CD4-positive, alpha-beta T cell treated with Interleukin-12 subunit alpha and Interleukin-12 subunit beta, for 1 hour (primary cell): Measurements from ENCODE around the gene ITIH1.
A peak's percentile ranks its signal among the peaks of the same experiment; 100 is the strongest.

Experiments
- DNase-seq: peaks from one replicate; pipeline ENCODE4 v3.0.0-alpha.2; 2020

The ITIH1 gene

DNA sequence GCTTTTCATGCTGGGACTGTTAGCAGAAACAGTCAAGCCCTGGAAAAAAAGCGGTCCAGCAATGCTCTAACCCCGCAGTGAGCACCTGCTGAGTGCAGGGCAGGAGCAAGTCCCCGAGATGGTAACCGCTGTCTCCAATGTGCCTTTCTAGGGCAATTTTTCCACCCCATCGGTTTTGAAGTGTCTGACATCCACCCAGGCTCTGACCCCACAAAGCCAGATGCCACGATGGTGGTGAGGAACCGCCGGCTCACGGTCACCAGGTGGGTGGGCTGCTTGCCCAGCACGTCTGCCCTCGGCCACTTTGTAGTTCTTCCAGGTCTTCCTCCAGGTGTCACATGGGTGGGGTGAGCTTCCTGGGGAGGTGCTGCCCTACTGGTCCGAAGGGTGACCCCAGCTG is 14.0 kb downstream of the ITIH1 start:
- DNase-seq, result no peak

DNA sequence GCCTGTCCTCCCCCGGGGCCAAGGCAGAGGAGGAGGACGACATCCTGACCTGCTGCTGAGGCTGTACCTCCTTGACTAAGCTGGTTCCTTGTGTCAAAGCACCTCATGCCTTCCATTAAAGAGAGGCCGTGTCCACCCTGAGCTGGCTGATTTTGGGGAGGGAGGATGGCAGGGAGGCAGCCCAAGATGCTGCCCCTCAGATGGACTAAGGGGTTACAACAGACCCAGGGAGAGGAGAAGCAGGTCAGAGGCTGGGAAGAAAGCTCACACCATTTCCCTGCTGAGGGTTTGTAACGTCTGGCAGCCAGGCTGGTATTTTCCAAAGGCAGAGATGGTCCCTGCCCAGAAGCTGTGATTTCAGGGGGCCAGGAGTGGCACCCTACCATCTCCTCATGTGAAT is 14.5 kb downstream of the ITIH1 start:
- DNase-seq, result no peak

DNA sequence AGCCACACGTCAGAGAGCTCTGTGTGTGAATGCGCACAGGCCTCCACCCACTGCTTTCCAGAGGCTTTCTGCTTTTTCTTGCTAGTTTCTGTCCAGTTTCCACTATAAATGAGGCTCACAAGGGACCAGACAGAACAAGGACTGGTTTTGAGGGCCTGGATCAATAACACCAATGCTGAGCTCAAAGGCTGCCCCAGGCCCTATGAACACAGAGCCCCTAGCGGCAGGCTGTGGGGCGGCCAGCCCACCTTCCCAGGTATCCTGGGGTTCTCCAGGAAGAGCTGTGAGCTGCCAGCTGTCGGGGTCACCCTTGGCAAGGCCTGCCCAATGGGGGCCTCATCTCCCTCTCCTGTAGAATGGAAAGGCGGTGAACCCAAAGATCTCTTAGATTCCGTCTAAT is 15.0 kb downstream of the ITIH1 start:
- no peak for DNase-seq

DNA sequence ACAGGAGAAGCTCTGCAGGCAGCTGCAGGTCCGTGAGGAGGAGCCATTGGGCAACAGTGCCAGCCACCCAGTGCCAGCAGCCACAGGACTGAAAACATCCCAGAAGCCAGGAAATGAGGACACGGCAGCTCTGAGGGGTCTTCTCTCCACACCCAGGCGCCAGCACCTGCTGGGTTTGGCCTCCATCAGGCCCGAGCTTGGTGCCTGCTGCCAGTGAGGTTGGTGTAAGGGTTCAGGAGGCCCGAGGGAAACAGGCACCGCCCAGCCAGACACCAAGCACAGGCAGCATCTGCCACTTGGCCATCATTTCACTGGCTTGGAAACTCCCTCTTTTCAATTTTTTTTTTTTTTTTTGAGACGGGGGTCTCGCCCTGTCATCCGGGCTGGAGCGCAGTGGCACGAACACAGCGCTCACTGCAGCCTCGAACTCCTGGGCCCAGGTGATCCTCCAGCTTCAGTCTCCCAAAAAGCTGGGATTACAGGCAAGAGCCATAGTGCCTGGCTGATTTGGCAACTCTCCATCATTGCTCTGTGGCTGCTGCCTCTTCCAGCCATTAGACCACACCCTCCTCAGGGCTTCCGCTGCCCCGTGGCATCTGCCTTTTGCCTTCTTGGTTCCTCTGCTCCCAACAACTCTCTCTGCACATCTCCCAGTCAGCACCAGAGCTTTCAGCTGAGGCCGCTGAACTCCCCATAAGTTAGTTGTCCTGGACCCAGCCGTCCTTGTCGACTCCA is 15.7 kb downstream of the ITIH1 start:
- DNase-seq, result no peak

DNA sequence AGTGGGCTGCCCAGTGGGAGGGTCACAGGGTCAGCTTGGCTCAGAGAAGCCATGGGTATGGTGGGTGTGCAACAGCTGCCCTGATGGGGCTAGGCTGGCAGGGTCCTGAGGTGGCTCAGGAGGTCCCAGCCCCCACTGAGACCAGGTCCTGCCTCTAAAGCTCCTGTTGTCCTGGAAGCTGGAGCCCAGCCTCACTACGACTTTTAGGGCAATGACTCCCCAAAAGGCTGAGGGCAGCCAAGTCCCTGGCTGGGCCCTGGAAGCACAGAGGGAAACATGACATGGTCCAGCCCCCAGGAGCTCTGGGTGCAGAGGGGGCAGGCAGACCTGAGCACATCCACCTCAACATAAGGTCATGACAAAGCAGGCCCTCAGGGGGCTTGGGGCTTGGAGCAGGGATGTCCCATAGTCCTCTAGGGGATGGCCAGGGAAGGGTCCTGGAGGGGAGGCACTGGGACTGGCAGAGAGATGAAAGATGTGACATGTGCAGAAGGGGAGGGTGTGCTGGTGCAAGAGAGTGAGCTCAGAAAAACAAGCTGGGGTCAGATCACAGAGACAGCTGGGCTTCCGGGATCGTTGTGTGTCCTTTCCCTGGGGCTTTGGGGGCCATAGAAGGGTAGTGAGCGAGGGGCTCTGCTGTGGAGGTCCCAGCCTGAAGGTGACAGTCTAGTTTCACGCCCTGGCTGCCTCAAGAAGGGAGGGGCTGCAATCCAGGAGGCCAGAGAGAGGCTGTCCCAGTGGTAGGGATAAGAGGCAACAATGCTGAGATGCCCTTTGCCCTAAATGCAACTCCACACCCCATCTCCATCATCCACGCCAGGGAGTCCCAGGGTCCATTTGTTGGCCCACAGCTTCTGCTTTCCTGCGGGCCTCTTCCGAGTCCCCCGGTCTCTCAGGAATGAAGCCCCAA is 16.6 kb downstream of the ITIH1 start:
- no peak for DNase-seq

DNA sequence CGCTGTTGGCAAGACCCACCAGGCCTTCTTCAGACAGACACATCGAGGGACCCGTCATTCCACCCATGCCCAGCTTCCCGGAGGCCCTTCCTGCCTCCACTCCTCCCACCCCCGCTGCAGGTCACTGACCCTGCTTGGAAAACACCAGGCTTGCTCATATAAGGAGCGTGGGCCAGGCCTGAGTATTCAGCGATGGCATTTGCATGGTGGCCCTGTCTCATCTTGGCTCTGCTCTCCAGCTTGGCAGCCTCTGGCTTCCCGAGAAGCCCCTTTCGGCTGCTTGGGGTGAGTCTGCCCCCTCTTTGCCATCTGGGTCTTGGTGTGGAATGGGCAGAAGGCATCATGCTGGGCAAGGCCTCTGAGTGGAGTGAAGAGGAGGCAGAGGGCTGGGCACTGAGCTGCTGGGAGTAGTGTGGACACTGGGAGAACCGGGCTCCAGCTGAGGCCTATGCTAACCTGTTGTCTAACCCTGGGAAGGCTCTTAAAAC is 17.3 kb downstream of the ITIH1 start, which contains the start of gene ITIH3:
Gene ITIH3 (plus strand): TSS at position 185 of the 488 bp plus-strand sequence. CDS start 8 bp downstream, at position 193.
- DNase-seq, result no peak

DNA sequence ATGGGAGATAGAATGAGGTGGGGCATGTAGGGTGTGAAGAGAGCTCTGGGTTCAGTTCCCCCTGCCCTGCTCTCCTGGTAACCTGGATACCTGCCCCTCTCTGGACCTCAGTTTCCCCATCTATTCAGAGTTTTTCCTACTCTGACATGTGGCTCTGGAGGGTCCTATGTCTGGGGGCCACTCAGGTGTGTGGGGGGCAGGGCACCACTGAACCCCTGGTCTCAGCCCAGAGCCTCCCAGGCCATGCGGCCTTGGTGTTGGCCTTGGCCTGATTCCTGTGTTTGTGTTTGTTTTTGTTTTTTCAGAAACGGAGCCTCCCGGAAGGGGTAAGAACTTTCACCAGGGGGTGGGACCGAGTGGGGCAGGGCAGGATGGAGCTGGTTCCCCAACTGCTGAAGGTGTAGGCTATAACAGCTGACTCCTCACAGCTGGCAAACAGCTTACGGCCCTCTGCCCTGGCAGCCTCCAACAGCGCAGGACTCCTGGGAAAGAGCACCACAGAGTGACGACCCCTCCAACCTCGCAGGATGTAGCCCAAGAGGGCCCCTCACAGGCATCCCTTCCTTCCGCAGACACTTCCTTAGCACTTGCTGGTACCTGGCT is 18.0 kb downstream of the ITIH1 start:
- no peak for DNase-seq

DNA sequence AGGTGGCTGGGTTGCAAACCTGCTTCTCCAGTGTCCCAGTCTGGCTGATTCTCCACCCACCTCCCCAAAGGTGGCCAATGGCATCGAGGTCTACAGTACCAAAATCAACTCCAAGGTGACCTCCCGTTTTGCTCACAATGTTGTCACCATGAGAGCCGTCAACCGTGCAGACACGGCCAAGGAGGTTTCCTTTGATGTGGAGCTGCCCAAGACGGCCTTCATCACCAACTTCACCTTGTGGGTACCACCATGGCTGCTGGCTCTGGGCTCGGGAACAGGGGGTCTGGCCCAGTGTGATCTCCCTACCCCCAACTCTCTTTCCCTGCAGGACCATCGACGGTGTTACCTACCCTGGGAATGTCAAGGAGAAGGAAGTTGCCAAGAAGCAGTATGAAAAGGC is 19.0 kb downstream of the ITIH1 start:
- no peak for DNase-seq

DNA sequence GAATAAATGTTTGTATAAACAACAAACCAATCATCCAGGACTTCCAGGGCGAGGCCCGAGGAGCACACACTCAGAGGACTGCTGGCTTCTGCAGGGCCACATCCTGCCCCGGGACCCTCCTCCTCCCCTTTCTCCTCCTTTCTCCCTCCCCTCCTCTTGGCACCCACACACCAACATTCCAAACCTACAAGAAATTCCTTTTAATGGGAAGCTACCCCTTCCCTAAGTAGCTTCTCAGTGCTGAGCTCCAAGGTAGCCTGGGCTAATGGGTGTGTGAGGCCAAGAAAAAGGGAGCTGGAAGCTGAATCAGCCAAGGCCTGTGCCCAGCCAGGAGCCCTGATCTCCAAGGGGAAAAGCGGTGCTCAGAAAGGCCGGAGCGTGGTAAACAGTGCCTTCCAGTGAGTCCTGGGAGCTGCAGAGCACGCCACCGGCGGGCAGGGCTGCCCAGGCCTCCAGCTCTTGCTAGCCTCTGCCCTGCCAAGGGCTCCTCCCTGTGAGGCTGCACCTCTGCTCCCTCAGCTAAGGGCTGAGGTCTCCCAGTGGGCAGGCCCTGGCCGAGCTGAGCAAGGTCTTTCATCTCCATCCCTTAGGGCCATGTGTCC is 21.1 kb downstream of the ITIH1 start:
- no peak for DNase-seq

DNA sequence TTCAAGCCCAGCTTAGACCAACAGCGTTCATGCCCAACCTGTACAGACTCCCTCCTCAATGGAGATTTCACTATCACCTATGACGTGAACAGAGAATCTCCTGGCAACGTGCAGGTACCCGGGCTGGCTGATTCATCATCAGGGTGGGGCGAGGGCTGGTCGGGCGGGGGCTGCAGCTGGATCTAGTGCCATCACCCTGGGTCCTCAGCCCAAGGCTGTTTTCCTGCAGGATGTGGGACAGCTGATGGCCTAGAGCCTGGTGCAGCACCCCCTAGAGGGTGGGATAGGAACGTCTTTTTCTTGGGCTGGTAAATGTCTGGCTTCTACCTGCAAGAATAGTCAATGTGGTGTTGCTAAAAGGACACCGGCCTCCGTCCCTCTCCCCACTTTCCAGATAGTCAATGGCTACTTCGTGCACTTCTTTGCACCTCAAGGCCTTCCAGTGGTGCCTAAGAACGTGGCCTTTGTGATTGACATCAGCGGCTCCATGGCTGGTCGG is 21.6 kb downstream of the ITIH1 start:
- peak; percentile 7 for DNase-seq

DNA sequence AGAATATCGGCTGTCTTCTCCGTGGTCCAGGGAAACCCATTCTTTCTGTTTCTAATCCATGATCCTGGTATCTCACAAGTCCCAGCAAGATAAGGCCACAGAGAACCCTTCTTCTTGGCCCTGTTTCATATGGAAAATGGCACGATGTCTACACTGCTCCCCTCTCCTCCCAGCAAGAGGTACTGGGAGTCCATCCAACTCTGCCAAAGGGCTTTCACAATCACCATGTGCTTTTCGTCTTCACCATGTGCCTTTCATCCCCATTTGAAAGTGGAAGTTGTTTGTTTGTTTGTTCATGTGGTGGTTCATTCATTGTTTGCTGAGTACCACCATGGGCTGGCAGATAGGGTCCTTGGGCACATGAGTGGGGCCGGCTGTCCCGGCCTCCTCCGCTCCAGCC is 22.7 kb downstream of the ITIH1 start:
- no peak for DNase-seq

DNA sequence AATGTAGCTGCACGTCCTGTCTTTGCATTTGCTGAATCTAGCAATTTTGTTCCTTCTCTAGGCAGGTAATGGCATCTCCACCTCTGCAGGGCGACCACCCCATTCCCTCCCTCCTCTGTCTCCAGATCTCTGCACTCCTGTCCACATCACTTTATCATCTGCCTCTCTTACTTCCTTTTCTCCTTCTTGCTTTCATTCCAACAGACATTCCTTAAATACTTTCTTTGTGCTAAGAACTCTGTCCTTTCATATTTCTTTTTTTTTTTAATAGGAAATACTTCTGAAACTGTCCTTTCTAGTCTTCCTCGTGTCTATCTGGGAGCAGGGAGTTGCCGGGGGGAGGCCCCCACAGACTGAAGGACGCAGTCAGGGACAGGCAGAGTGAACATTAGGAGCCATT is 24.4 kb downstream of the ITIH1 start:
- DNase-seq, result no peak

DNA sequence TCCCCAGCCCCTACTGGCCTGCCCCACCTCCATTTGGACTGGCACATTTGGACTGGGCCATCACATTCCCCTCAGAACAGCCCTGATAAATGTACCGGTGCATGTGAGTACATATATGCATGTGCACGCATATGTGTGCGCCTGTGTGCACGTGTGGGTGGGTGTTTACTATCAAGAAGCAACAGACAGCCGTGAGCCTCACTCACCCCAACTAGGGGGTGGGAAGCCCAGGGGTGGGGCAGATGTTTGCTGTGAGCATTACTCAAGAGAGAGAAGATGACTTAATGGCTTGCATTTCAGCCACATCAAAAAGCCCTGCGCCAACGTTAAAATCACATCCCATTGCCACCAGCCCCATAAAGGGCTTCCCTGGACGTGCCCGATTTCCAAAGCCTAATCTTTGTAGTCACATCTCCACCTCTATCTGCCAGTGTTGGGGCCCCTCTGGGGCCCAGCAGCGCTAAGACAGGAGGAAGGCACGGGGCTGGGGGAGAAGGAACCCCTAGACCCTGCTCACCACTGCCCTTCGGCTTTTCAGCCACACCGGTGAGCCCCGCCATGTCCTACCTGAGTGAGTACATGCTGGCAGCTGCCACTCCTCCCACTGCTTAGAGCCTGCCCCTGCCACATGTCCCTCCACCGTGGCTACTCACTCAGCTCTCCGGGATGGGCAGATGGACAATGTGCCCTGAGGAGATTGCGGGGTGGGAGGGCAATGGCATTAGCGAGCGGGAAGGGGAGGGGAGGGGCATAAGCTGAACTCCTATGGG is 28.1 kb downstream of the ITIH1 start:
- DNase-seq, result no peak

DNA sequence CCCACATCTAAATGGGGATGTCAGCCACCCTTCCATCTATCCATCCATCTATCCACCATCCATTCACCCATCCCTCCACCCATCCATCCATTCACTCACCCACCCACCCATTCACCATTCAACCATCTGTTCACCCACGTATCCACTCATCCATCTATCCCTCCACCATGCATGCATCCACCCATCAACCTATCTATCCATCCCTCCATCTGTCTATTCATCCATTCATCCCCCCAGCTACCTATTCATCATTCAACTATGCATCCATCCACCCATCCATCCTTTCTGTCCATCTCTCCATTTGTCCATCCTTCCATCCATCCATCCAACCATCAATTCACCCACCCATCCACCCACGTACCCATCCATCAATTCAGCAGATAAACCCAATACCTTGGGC is 31.8 kb downstream of the ITIH1 start:
- no peak for DNase-seq

DNA sequence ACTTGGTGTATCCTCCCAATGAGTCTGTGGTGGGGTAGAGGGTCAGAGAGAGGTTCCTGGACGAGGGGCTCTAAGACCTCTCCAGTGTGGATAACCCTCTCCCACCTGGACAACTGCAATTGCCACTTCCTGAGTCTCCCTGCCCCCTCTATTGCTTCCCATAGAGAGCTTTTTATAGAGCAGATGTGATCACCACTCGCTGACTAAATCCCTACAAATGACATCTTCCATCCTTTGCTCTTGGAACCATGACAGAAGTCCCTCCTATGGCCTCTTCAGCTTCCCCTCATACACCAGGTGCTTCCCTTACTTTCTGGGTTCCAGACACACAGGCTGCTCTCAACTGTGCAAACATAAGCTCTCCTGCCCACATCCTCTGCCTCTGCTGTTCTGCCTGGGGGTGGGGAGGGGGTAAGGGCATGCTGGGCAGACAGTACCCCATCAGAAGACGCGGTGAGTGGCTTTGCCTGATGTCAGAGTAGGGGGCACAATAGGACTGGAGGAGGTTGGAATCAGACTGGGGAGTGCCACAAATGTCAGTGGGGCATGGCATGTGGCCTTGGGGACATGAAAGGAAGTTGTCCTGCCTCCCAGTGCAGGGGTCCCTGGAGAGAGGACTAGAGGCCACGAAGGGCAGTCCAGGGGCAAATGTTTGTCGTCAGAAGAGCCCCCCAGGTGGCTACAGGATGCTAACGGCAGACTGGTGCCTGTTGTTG is 32.4 kb downstream of the ITIH1 start:
- no peak for DNase-seq

DNA sequence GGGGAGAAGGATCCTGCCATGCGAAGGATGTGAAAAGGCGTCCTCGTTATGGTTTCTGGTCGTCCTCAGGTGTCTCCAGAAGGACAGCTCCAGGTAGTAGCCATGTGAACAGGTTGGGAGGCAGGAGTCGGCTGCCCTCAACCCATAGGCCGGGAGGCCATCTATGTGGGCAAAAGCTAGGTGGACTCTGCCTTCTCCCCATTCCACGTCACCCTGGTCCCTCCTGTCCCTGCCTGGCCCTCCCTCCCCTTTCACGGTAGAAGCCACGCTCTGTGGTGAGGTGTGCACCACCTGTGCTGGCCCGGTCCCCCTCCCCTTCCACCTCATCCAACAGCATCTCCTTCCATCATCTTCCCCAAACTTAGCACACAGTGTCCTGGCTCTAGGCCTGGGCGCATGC is 33.5 kb downstream of the ITIH1 start:
- DNase-seq, result no peak

DNA sequence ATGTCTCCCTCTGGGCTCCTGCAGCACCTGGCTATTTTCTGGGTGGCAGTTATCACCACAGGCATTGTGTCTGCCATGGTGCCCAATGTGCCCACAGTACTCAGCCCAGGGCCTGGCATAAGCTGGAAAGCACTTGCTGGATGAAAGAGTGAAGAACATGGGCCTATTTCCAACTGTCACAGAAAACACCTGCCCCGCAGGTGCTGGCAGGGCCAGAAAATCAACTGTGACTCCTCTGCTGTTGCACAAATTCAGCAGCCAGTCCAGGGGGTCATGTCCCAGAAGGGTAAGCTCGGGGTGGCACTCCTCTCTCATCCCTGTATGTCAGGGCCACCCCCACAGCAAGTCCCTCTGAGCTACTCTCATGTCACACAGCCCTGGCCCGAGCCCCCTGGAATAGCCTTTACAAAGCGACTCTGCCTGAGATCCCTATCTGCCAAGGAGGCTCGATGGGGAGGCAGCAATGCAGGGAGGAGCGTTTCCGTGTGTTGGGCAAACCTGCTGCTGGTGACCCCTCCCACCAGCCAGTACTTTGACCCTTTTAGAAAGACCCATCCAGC is 34.1 kb downstream of the ITIH1 start:
- no peak for DNase-seq

DNA sequence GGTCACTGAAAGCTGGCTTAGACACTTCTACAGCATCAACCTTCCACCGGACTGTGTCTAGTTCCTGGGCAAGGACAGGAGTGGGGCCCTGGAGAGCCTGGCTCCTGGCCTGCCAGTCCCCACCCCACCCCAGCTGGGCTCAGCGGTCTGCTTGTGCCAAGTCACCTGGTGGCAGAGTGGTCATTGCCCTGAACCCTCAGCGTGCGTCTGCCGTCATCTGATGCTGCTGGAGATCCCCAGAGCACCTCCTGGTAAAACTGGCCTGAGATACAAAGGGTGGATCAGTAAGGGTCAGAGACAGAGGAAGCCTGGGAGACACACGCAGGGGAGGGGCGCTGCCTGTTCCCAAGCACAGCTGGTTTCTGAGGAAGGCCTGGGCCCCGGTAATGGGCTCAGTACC is 36.4 kb downstream of the ITIH1 start:
- no peak for DNase-seq

DNA sequence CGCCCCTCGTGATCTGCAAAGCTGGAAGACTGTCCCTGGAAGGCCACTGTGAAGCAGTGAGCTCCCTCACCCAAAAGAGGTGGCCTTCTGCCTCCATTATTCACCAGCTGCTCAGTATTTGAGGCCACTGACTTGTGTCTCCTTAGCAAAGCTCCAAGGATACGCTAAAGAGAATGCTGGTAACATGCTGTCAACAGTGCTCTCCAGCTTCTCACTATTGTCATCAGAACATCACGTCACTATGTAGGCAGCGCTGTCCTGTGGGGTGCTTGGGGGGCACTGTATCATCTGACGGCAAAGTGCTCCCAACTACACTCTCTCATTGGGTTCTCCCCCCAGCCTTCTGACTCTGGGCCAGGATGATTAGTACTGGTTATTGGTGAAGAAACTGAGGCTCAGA is 38.8 kb downstream of the ITIH1 start:
- no peak for DNase-seq

DNA sequence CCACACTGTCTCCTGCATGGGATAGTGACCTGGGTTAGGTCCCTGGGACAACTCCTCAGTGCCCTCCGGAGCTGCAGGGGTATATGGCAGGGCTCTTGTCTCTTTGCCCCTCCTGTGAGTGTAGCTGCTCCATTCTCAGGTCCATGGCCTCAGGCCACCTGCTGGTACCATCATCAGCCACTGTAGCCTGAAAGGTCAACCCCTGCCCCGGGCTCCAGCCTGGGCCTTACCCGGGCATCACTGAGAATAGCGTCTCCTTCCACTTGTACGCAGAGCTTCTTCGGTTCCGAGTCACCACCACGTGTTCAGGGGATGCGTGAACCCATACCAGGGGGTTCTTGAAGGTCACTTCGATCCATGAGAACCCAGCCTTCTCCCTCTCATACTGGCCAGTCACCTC is 39.3 kb downstream of the ITIH1 start:
- DNase-seq, result no peak

DNA sequence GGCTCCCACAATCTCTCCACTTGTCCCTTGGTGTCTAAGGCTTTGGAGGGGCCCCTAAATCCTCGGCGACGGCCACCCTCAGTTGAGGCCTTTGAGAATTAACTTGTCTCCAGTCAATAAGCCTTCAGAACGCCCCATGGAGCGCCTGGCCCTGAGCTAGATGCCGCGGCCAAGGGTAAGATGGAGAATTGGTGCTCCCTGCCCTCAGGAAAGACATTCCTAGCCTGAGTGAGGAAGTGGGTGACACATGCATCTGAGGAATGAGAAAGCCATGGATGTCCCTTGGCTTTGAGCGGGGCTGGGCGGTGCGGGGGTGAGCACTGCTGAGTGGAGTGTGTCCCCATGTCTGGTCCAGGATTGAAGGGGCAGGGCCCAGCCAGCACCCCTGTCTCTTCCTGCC is 39.8 kb downstream of the ITIH1 start:
- no peak for DNase-seq
